SK-N-SH treated with all-trans-retinoic acid at 6 μM for 48 hours (cell line): ENCODE results near the gene P3H3.

Source experiments
- SNAI2 ChIP-seq: fragments of 250-450 bp; sonication (Bioruptor Pico); IDR thresholded peaks from 2 replicates; pipeline ENCODE4 v1.5.0; 2020; ENCODE audit warnings: mild to moderate bottlenecking, moderate library complexity
- ZFP3 ChIP-seq: fragments of 250-450 bp; sonication (Bioruptor Pico); IDR thresholded peaks from 2 replicates; pipeline ENCODE4 v1.5.0; 2020; ENCODE audit warnings: mild to moderate bottlenecking, moderate library complexity
- ZNF565 ChIP-seq: fragments of 450-650 bp; formaldehyde crosslinking; conservative IDR thresholded peaks from 2 replicates; pipeline ENCODE4 v1.5.0; 2020; ENCODE audit warnings: low read depth, mild to moderate bottlenecking, moderate library complexity

DNA sequence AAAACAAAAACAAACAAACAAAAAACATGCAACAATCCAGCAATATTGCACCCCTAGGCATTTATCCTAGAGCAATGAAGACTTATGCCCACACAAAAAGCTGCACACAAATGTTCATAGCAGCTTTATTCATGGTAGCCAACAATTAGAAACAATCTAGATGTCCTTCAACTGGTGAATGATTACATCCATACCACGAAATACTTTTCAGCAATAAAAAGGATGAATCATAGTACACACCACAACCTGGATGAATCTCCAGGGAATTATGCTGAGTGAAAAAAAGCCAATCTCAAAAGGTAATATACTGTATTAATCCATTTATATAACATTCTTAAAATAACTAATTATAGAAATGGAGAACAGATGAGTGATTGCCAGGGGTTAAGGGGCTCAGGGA is 21.0 kb upstream of the P3H3 start:
- TF ChIP-seq ZFP3 (CRISPR knock-in tag): no peak
- TF ChIP-seq ZNF565 (CRISPR knock-in tag): no peak
- no peak for TF ChIP-seq SNAI2 (CRISPR knock-in tag)
